Lower leg skin (tissue), 3 donors: ENCODE data around the gene DHRS11.

Experiments
- CTCF ChIP-seq, 3 donors: fragments of 450-650 bp; IDR thresholded peaks; one replicate each; pipeline ENCODE4 v1.5.1; 2016; ENCODE audit warnings: antibody characterized with exemption in 3 of 3, mild to moderate bottlenecking in 3 of 3, moderate library complexity in 2 of 3
- POLR2A ChIP-seq, 2 donors: fragments of 450-650 bp; IDR thresholded peaks; one replicate each; pipeline ENCODE4 v1.6.1; 2016 to 2017; ENCODE audit warnings: antibody characterized with exemption in 2 of 2, mild to moderate bottlenecking in 1 of 2, moderate library complexity in 1 of 2

- no peak for TF ChIP-seq CTCF (IDR thresholded peaks at IDR 0.05)
- no peak for TF ChIP-seq POLR2A (IDR thresholded peaks at IDR 0.05)
These were observed 56.0 kb downstream of the DHRS11 start for GRCh38 chr17:36647636-36648035.
